Endothelial cell of umbilical vein (primary cell): ENCODE data around the gene KISS1R. TPM values are rescaled to one million over a fixed set of nuclear protein-coding genes. Genes with fewer than 3 reads are reported as not detected.

Experiments
- BruUV-seq: library from RNA; stranded (reverse); fragments of 400-500 nt; replicated peaks from 2 replicates; lab custom pipeline; 2021; lab: Mats Ljungman, UMichigan
- CTCF ChIA-PET: fragments of 300-600, 350-600 bp; sonication (Branson Sonifier 250); formaldehyde crosslinking; loops from one replicate; lab custom pipeline; 2021; ENCODE audit warnings: antibody characterized with exemption, inconsistent platforms; lab: Charles Lee
- POLR2A ChIA-PET: fragments of 300-600, 350-600 bp; sonication (Branson Sonifier 250); formaldehyde crosslinking; loops from one replicate; lab custom pipeline; 2021; ENCODE audit warnings: antibody characterized with exemption, inconsistent platforms; lab: Charles Lee
- DNase-seq: peaks from one replicate; pipeline ENCODE4 v3.0.0-alpha.2; 2011; ENCODE audit warnings: low read depth, low spot score
- FAIRE-seq: peaks from 2 replicates; lab custom pipeline; 2011; peaks lifted over from hg19 to GRCh38; lab: Jason Lieb, UNC
- H2AFZ ChIP-seq: 2 replicates; pipeline ENCODE4 v1.6.0; 2012; ENCODE audit warnings: low read depth, low read length, control low read depth, inconsistent platforms
- H3K27ac ChIP-seq: 2 replicates; pipeline ENCODE4 v1.5.1; 2011; ENCODE audit warnings: low read depth, mild to moderate bottlenecking, control low read depth, low read length, moderate library complexity; ENCODE audit not compliant: insufficient read depth
- H3K27me3 ChIP-seq, 2 experiments: 2 replicates each; pipeline versions ENCODE4 v1.6.0 to v1.6.1; 2011; ENCODE audit warnings: low read length in 2 of 2, mixed read lengths in 1 of 2; ENCODE audit not compliant: control insufficient read depth in 2 of 2, insufficient read depth in 2 of 2
- H3K36me3 ChIP-seq, 2 experiments: 2 replicates in 1 of 2; 3 replicates in 1 of 2; pipeline ENCODE4 v1.5.1; 2011; ENCODE audit warnings: low read length in 2 of 2, mild to moderate bottlenecking in 1 of 2, moderate library complexity in 1 of 2; ENCODE audit not compliant: control insufficient read depth in 2 of 2, insufficient read depth in 2 of 2; ENCODE audit errors: extremely low read depth in 1 of 2
- H3K4me1 ChIP-seq: 3 replicates; pipeline ENCODE4 v1.5.1; 2011; ENCODE audit warnings: mild to moderate bottlenecking, low read length; ENCODE audit not compliant: control insufficient read depth, insufficient read depth; ENCODE audit errors: extremely low read depth
- H3K4me2 ChIP-seq: 2 replicates; pipeline ENCODE4 v1.6.1; 2011; ENCODE audit warnings: low read length, control low read depth, mixed read lengths; ENCODE audit not compliant: insufficient read depth
- H3K4me3 ChIP-seq, 3 experiments: fragments of 200-600 bp in 1 of 3; sonication (generic), shearing (Covaris generic) in 1 of 3; replicated peaks in 1 of 3; 2 replicates each; pipeline ENCODE4 v1.5.1; 2011 to 2016; ENCODE audit warnings: control low read depth in 3 of 3, low read length in 3 of 3, mild to moderate bottlenecking in 2 of 3, inconsistent platforms in 1 of 3, low read depth in 1 of 3, moderate library complexity in 1 of 3; ENCODE audit not compliant: insufficient read depth in 1 of 3
- H3K79me2 ChIP-seq: 2 replicates; pipeline ENCODE4 v1.6.0; 2012; ENCODE audit warnings: low read length, inconsistent platforms; ENCODE audit not compliant: control insufficient read depth, insufficient read depth
- H3K9ac ChIP-seq: replicated peaks from 2 replicates; pipeline ENCODE3; 2011; ENCODE audit warnings: low read length, control low read depth; ENCODE audit not compliant: insufficient read depth; ENCODE audit errors: extremely low read depth
- H3K9me1 ChIP-seq: replicated peaks from 3 replicates; pipeline ENCODE4 v1.6.0; 2011; ENCODE audit warnings: mild to moderate bottlenecking, low read length; ENCODE audit not compliant: control insufficient read depth, insufficient read depth; ENCODE audit errors: extremely low read depth
- H3K9me3 ChIP-seq: replicated peaks from 2 replicates; pipeline ENCODE4 v1.5.1; 2012; ENCODE audit warnings: low read length, inconsistent platforms; ENCODE audit not compliant: control insufficient read depth, insufficient read depth
- H4K20me1 ChIP-seq: replicated peaks from 2 replicates; pipeline ENCODE3; 2011; ENCODE audit warnings: mild to moderate bottlenecking, low read length; ENCODE audit not compliant: control insufficient read depth, insufficient read depth; ENCODE audit errors: extremely low read depth
- CTCF ChIP-seq, 2 donors: IDR thresholded peaks; 1 replicate in 1 of 2; 2 replicates in 1 of 2; pipeline ENCODE4 v1.5.1; 2011; ENCODE audit warnings: low read length in 2 of 2, mild to moderate bottlenecking in 2 of 2, moderate library complexity in 2 of 2, control low read depth in 1 of 2, inconsistent platforms in 1 of 2, low read depth in 1 of 2; ENCODE audit not compliant: insufficient read depth in 1 of 2; ENCODE audit errors: extremely low read depth in 1 of 2
- EZH2 ChIP-seq: IDR thresholded peaks from 2 replicates; pipeline ENCODE4 v1.6.1; 2012; ENCODE audit warnings: borderline replicate concordance, low read depth, mild to moderate bottlenecking, moderate library complexity, low read length, inconsistent platforms; ENCODE audit not compliant: severe bottlenecking
- GATA2 ChIP-seq: IDR thresholded peaks from 2 replicates; pipeline ENCODE4 v1.7.0; 2011; ENCODE audit warnings: low read depth, mild to moderate bottlenecking, moderate library complexity, mixed read lengths, low read length; ENCODE audit not compliant: insufficient read length, insufficient read depth
- JUN ChIP-seq: IDR thresholded peaks from 2 replicates; pipeline ENCODE4 v1.6.1; 2011; ENCODE audit warnings: borderline replicate concordance, low read depth; ENCODE audit not compliant: insufficient read length, insufficient read depth
- MYC ChIP-seq: IDR thresholded peaks from one replicate; pipeline ENCODE4 v1.6.1; 2011; ENCODE audit warnings: mild to moderate bottlenecking, low read depth, low read length
- POLR2A ChIP-seq: IDR thresholded peaks from 2 replicates; pipeline ENCODE4 v1.6.1; 2012; ENCODE audit warnings: low read depth, mild to moderate bottlenecking, control low read depth, low read length
- dilution Hi-C: fragments of 300-500 bp; cut with MboI; formaldehyde crosslinking; loops from one replicate; pipeline ENCODE4 v1.15.0; 2019; ENCODE audit warnings: low sequenced_read_pairs; ENCODE audit not compliant: extremely low pct_ligation_motif_present
- intact Hi-C: fragments of 100-400 bp; cut with micrococcal nuclease; formaldehyde crosslinking; loops from one replicate; pipeline ENCODE4 v1.10.0; 2022
- polyA plus RNA-seq, 4 experiments: library from polyadenylated mRNA; depleted of rRNA in 3 of 4; stranded (reverse) in 3 of 4; unstranded in 1 of 4; fragments of >200 nt; gene quantifications; 2 replicates each; pipeline versions ENCODE4 v1.2.1 to v1.2.3, GENCODE V29; 2011 to 2012; ENCODE audit warnings: missing spikeins in 1 of 4
- total RNA-seq: library from RNA; stranded (reverse); gene quantifications from 2 replicates; pipeline ENCODE4 v1.2.3, GENCODE V29; 2021
- TF ChIP-seq, protein P1 (sequence below): IDR thresholded peaks from 2 replicates; pipeline ENCODE4 v1.6.1; 2011; ENCODE audit not compliant: insufficient read depth, insufficient read length

The KISS1R gene
- total and polyA plus RNA-seq, 2 donors (not counting 3 experiments of a cell fraction or from before 2014, with no cell fraction given), result not detected

DNA sequence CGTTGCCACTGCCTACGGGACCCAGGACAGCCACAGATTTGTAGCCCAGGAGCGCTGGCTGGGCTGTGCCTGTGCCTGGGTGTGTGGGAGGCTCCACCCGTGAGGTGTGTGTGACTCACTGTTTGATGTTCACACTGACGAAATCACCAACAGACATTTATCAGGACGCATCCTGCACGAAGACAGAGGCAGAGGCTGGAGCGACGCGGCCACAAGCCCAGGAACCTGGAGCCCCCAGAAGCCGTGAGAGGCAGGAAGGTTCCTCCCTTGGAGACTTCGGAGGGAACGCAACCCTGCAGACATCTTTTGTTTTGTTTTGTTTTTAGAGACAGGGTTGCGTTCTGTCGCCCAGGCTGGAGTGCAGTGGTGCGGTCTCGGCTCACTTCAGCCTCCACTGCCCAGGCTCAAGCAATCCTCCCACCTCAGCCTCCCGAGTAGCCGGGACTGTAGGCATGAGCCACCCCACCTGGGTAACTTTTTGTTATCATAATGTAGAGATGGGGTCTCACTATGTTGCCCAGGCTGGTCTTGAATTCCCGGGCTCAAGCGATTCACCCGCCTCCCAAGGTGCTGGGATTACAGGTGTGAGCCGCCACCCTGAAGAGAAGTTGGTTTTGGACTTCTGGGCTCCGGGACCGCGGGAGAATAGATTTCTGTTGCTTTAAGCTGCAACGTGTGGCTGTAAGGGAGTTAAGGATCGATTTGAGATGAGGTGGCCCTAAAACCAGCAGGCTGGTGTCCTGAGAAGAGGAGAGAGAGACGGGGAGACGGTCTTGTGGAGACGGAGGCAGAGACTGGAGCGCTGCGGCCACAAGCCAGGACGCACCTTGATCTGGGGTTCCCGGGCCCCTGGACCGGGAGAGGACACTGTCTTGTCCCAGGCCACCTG is 42.1 kb downstream of the KISS1R start:
- no peak overlapping the region for H2AFZ ChIP-seq
- no TSS peak for BruUV-seq
- ChIA-PET POLR2A (no interaction called here), CTCF (interaction anchor here (0.8 kb wide), 2 partner anchors 13 to 36 kb away, joined by 3 read pairs; no protein-coding TSS in a partner anchor)
- no peaks in the 10 kb centered on the region for H3K27me3 ChIP-seq
- H4K20me1 ChIP-seq, result no peaks in the 10 kb centered on the region
- H3K4me3 ChIP-seq, result no peak overlapping the region
- no peaks in the 10 kb centered on the region for H3K79me2 ChIP-seq
- no peaks in the 10 kb centered on the region for H3K9me1 ChIP-seq
- no peak overlapping the region for H3K27ac ChIP-seq
- H3K4me1 ChIP-seq, result no peaks in the 10 kb centered on the region
- no peak for FAIRE-seq
- no peak for DNase-seq
- TF ChIP-seq POLR2A (no peak), CTCF (IDR thresholded peaks at IDR 0.05; ENCODE audit: extremely low read depth in 1 of 2, insufficient read depth in 1 of 2, low read depth in 1 of 2, low read length in 2 of 2) (no peak), GATA2 (no peak), EZH2 (no peak), JUN (no peak), MYC (no peak)
- TF ChIP-seq, protein P1, sequence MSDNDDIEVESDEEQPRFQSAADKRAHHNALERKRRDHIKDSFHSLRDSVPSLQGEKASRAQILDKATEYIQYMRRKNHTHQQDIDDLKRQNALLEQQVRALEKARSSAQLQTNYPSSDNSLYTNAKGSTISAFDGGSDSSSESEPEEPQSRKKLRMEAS, result no peak
- intact Hi-C loops (no loop called here), dilution Hi-C loops (no loop called here)
- H3K4me2 ChIP-seq, result no peak overlapping the region
- no peak overlapping the region for H3K9ac ChIP-seq
- no peaks in the 10 kb centered on the region for H3K36me3 ChIP-seq
- H3K9me3 ChIP-seq, result no peaks in the 10 kb centered on the region
